ENCODE data around the gene MAGI1.

The MAGI1 gene

GRCh38 chr3:65348398-65348995 is 690.2 kb downstream of the MAGI1 start:
- Histone ChIP-seq H3K9me3 (ENCODE audit: control insufficient read depth, insufficient read depth, low read length) (no peaks in the 10 kb centered on the region), H3K36me3 (ENCODE audit: insufficient read depth, low read length) (no peaks in the 10 kb centered on the region), H3K4me1 (ENCODE audit: insufficient read depth, low read length) (peaks cover 18% of the 10 kb centered on the region), H3K9ac (ENCODE audit: low read depth, low read length) (no peak overlapping the region)

DNA sequence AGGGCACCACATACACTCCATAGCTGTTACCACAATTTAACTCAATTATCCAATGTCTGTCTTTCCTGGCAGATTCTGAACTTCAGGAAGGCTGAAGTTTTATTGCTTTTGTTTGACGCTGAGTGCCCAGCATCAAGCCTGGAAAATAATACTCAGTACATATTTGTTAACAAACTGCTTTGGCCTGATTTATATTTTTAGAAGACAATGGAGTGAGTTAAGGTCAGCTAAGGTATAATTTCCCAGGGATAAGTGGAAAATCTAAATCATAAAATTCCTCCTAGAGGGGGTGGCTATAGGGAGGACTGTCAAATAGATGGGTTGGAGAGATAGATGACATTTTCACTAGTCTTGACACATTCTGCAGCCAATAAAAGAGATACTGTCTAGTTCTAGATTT is 691.6 kb downstream of the MAGI1 start:
- Histone ChIP-seq H3K4me1 (ENCODE audit: insufficient read depth, low read length) (peaks cover 24% of the 10 kb centered on the region), H3K9ac (ENCODE audit: low read depth, low read length) (no peak overlapping the region), H3K9me3 (ENCODE audit: control insufficient read depth, insufficient read depth, low read length) (no peaks in the 10 kb centered on the region), H3K36me3 (ENCODE audit: insufficient read depth, low read length) (no peaks in the 10 kb centered on the region)

DNA sequence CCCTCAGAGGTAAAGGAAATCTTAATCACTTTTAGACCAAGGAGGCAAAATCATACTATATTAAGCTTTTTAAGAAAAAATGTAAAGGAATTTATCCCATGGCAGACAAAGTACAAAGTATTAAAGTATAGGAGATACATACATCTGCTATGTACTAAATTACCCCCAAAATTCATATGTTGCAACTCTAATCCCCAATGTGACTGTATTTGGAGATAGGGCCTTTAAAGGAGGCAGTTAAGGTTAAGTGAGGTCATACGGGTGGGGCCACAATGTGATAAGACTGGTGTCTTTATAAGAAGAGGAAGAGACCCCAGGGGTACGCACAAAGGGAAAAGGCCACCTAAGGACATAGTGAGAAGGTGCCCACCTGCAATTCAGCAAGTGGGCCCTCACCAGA is 693.9 kb downstream of the MAGI1 start:
- Histone ChIP-seq H3K9ac (ENCODE audit: low read depth, low read length) (no peak overlapping the region), H3K36me3 (ENCODE audit: insufficient read depth, low read length) (no peaks in the 10 kb centered on the region), H3K4me1 (ENCODE audit: insufficient read depth, low read length) (peaks cover 24% of the 10 kb centered on the region), H3K9me3 (ENCODE audit: control insufficient read depth, insufficient read depth, low read length) (no peaks in the 10 kb centered on the region)

- Histone ChIP-seq H3K9me3 (ENCODE audit: control insufficient read depth, insufficient read depth, low read length) (no peaks in the 10 kb centered on the region), H3K36me3 (ENCODE audit: insufficient read depth, low read length) (no peaks in the 10 kb centered on the region), H3K4me1 (ENCODE audit: insufficient read depth, low read length) (peaks cover 24% of the 10 kb centered on the region), H3K9ac (ENCODE audit: low read depth, low read length) (no peak overlapping the region)
These were observed 694.3 kb downstream of the MAGI1 start for GRCh38 chr3:65344444-65344843.

DNA sequence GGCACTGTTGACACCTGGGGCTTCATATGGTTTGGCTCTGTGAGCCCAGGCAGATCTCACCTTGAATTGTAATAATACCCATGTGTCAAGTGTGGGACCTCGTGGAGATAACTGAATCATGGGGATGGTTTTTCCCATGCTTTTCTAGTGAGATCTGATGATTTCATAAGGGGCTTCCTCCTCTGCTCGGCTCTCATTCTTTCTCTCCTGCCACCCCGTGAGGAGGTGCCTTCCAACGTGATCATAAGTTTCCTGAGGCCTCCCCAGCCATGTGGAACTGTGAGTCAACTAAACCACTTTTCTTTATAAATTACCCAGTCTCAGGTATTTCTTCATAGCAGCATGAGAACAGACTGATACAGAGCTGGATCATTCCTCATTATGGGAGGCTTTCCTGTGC is 695.0 kb downstream of the MAGI1 start:
- H3K9ac ChIP-seq (ENCODE audit: low read depth, low read length), result no peak overlapping the region
- no peaks in the 10 kb centered on the region for H3K36me3 ChIP-seq (ENCODE audit: insufficient read depth, low read length)
- peaks cover 24% of the 10 kb centered on the region for H3K4me1 ChIP-seq (ENCODE audit: insufficient read depth, low read length)
- H3K9me3 ChIP-seq (ENCODE audit: control insufficient read depth, insufficient read depth, low read length), result no peaks in the 10 kb centered on the region

DNA sequence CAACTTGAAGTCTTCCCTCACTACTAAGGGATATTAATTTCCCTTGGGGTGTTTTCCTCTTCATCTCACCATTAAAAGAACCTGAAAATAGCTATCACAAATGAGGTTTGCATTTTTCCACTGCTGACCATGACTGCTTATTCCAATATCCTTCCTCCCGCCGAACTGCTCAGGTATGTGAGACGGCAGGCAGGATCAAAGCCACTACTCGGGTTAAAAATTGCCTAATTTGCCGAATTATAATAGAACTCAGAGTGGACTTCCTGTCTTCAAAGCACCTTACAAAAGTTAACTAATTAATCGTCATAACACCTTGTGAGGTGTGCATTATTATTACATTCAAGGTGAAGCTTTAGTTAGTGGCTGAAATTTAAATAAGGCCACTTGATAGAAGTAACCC is 695.7 kb downstream of the MAGI1 start:
- peaks cover 24% of the 10 kb centered on the region for H3K4me1 ChIP-seq (ENCODE audit: insufficient read depth, low read length)
- H3K9ac ChIP-seq (ENCODE audit: low read depth, low read length), result no peak overlapping the region
- no peaks in the 10 kb centered on the region for H3K36me3 ChIP-seq (ENCODE audit: insufficient read depth, low read length)
- H3K9me3 ChIP-seq (ENCODE audit: control insufficient read depth, insufficient read depth, low read length), result no peaks in the 10 kb centered on the region

DNA sequence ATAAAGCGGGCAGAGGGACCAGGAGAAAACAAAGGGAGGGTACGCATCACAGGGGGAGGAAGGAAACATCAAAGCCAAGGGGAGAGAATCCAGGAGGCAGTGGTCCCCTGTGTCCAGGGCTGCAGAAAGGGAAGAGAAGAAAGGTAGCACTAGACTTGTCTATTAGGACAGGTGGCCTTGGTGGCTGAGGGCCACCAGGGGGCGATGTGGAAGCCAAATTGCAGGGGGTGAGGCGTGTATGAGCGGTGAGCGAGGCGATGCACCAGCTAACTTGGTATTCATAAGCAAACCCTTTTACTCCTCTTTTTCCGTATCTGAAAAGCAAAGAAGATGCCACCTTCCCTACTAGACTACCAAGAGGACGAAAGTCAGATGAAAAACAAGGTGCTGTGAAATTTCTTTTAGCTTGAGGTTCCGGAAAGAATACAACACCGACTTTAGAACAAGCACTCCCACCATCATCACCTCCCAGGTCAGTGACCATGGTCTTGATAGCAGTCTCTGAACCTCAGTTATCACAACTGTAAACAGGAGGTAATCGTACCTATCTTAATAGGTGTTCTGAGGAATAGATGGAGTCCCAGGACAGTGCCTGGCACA is 696.5 kb downstream of the MAGI1 start:
- H3K9ac ChIP-seq (ENCODE audit: low read depth, low read length), result no peak overlapping the region
- peaks cover 24% of the 10 kb centered on the region for H3K4me1 ChIP-seq (ENCODE audit: insufficient read depth, low read length)
- H3K9me3 ChIP-seq (ENCODE audit: control insufficient read depth, insufficient read depth, low read length), result no peaks in the 10 kb centered on the region
- H3K36me3 ChIP-seq (ENCODE audit: insufficient read depth, low read length), result no peaks in the 10 kb centered on the region

GRCh38 chr3:65339192-65339740 is 699.5 kb downstream of the MAGI1 start:
- no peak overlapping the region for H3K9ac ChIP-seq (ENCODE audit: low read depth, low read length)
- no peaks in the 10 kb centered on the region for H3K9me3 ChIP-seq (ENCODE audit: control insufficient read depth, insufficient read depth, low read length)
- peaks cover 17% of the 10 kb centered on the region for H3K4me1 ChIP-seq (ENCODE audit: insufficient read depth, low read length)
- H3K36me3 ChIP-seq (ENCODE audit: insufficient read depth, low read length), result no peaks in the 10 kb centered on the region

GRCh38 chr3:65338571-65338970 is 700.1 kb downstream of the MAGI1 start:
- Histone ChIP-seq H3K4me1 (ENCODE audit: insufficient read depth, low read length) (peaks cover 15% of the 10 kb centered on the region), H3K36me3 (ENCODE audit: insufficient read depth, low read length) (no peaks in the 10 kb centered on the region), H3K9me3 (ENCODE audit: control insufficient read depth, insufficient read depth, low read length) (no peaks in the 10 kb centered on the region), H3K9ac (ENCODE audit: low read depth, low read length) (no peak overlapping the region)

DNA sequence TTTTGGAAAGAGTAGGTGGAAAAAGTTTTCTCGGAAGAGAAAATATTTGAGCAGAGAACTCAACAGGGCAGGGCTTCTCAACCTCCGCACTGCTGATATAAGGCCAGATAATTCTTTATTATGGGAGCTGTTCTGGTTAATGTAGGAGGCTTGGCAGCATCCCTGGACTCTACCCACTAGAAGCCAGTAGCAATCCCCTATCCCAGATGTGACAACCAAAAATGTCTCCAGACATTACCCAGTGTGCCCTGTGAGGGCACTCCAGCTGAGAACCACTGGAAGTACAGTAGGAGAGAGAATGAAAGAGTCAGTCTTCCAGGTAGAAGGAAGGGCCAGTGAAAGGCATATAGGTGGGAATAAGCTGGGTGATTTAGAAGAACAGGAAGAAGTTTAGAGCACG is 703.1 kb downstream of the MAGI1 start:
- H3K9me3 ChIP-seq (ENCODE audit: control insufficient read depth, insufficient read depth, low read length), result no peaks in the 10 kb centered on the region
- no peak overlapping the region for H3K9ac ChIP-seq (ENCODE audit: low read depth, low read length)
- H3K36me3 ChIP-seq (ENCODE audit: insufficient read depth, low read length), result no peaks in the 10 kb centered on the region
- H3K4me1 ChIP-seq (ENCODE audit: insufficient read depth, low read length), result peaks cover 5% of the 10 kb centered on the region

DNA sequence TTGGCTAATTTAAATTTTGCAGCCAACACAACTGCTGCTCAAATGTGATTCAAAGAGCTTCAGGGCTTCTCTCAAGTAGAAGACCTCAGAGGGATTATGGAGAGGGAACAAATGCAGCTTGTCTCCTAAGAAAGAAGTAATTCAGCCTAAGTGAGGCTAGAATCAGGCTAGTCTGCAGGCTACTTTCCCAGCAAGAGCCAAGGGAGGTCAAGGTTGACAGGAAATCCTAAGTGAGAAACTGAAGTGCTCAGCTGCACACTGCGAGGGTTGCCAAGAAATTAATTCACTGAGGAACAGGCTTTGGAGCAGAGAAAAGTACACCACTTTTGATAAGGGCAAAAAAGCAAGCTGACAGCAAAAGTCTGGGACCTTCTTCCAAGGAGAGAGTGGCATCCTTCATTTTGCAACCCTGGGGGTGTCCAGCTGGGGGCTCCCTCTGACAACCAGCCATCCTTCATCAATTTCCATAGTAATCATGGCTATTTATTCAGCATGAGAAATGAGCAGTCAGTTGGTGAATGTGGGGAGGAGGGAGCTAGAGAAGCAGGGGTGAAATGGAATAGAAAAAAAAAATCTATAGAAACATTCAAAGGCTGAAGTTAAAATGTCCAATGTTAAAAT is 704.6 kb downstream of the MAGI1 start:
- no peaks in the 10 kb centered on the region for H3K9me3 ChIP-seq (ENCODE audit: control insufficient read depth, insufficient read depth, low read length)
- no peak overlapping the region for H3K9ac ChIP-seq (ENCODE audit: low read depth, low read length)
- no peaks in the 10 kb centered on the region for H3K36me3 ChIP-seq (ENCODE audit: insufficient read depth, low read length)
- H3K4me1 ChIP-seq (ENCODE audit: insufficient read depth, low read length), result peaks cover 5% of the 10 kb centered on the region

GRCh38 chr3:65331730-65332129 is 707.0 kb downstream of the MAGI1 start:
- Histone ChIP-seq H3K9ac (ENCODE audit: low read depth, low read length) (no peak overlapping the region), H3K9me3 (ENCODE audit: control insufficient read depth, insufficient read depth, low read length) (no peaks in the 10 kb centered on the region), H3K36me3 (ENCODE audit: insufficient read depth, low read length) (no peaks in the 10 kb centered on the region), H3K4me1 (ENCODE audit: insufficient read depth, low read length) (peaks cover 5% of the 10 kb centered on the region)

GRCh38 chr3:65330072-65330471 is 708.6 kb downstream of the MAGI1 start:
- Histone ChIP-seq H3K9me3 (ENCODE audit: control insufficient read depth, insufficient read depth, low read length) (no peaks in the 10 kb centered on the region), H3K36me3 (ENCODE audit: insufficient read depth, low read length) (no peaks in the 10 kb centered on the region), H3K9ac (ENCODE audit: low read depth, low read length) (no peak overlapping the region), H3K4me1 (ENCODE audit: insufficient read depth, low read length) (peaks cover 5% of the 10 kb centered on the region)

DNA sequence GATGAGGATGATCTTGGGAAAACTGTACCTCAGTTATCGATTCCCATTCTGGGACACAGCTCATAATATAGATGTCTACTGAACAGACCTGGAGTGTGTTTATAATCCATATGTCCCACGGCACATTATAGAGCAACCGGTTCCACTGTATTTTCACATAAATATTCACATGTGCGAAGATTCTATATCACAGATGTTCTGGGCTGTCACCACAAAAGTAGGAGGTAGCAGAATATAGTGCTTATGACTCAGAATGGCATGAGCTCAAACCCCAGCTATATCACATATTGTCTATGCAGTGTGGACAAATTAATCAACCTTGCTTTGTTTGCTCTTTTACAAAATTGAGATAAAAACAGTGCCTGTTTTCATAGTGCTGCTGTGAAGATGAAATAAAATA is 710.6 kb downstream of the MAGI1 start:
- Histone ChIP-seq H3K9ac (ENCODE audit: low read depth, low read length) (no peak overlapping the region), H3K4me1 (ENCODE audit: insufficient read depth, low read length) (no peaks in the 10 kb centered on the region), H3K36me3 (ENCODE audit: insufficient read depth, low read length) (no peaks in the 10 kb centered on the region), H3K9me3 (ENCODE audit: control insufficient read depth, insufficient read depth, low read length) (no peaks in the 10 kb centered on the region)

GRCh38 chr3:65326574-65326973 is 712.1 kb downstream of the MAGI1 start:
- no peak overlapping the region for H3K9ac ChIP-seq (ENCODE audit: low read depth, low read length)
- no peaks in the 10 kb centered on the region for H3K9me3 ChIP-seq (ENCODE audit: control insufficient read depth, insufficient read depth, low read length)
- H3K36me3 ChIP-seq (ENCODE audit: insufficient read depth, low read length), result no peaks in the 10 kb centered on the region
- no peaks in the 10 kb centered on the region for H3K4me1 ChIP-seq (ENCODE audit: insufficient read depth, low read length)
